ENCODE measurements around the gene TMEM213.
A peak's percentile ranks its signal among the peaks of the same experiment; 100 is the strongest.

The TMEM213 gene

DNA sequence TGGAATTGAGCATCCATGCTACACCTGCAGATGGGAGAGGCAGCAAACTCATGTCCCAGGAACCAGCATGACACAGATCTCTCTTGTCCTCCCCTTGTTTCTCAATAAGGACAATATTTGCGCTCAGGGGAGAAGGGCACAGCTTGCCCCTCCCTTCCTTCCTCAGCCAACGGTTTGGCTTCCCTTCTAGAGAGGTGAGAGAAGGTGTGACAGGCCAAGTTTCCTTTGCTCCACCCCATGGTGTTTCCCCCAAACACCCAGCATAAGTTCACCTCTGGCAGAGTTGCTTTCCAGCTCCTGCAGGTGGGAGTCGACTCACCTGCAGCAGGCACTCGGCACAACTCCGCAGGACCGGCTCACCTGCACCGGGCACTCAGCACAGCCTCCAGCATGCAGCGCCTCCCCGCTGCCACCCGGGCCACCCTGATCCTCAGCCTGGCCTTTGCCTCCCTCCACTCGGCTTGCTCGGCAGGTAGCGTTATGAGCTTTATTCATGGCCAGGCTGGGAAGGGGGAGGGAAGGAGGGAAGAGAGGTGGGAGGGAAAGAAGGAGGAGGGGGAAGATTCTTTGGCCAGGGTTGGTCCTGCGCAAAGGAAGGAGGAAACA, at the start of gene TMEM213, which contains the start of gene ATP6V0A4:
TSS of gene TMEM213 (plus strand) at position 280 of the 606 bp plus-strand sequence. CDS start at position 391, 111 bp downstream.
TSS of gene ATP6V0A4 (minus strand) at position 482 of the 606 bp plus-strand sequence. CDS start 26,949 bp downstream, outside the sequence.
- no peak for DNase-seq (ENCODE audit: low read depth)

GRCh38 chr7:138748666-138749065, 49.1 kb upstream of the TMEM213 start:
- DNase-seq (ENCODE audit: low read depth): no peak

DNA sequence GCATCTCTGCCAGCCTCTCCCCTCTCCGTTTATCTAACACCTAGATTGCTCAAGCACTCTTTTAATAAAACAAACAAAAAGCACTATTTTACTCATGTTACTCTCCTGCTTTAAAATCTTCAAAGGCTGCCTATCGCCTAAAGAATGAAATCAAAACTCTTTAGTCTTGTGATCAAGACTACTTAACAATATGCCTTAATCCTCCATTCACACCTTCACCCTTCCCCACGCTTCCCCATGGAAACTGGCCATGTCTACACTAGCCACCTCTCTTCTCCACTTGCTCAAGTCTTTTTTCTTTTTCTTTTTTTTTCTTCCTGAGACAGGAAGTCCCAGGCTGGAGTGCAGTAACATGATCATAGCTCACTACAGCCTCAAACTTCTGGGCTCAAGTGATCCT, 47.8 kb upstream of the TMEM213 start:
- DNase-seq (ENCODE audit: low read depth): no peak

- DNase-seq (ENCODE audit: low read depth): no peak
These were observed 47.3 kb upstream of the TMEM213 start for GRCh38 chr7:138750473-138750872.

DNA sequence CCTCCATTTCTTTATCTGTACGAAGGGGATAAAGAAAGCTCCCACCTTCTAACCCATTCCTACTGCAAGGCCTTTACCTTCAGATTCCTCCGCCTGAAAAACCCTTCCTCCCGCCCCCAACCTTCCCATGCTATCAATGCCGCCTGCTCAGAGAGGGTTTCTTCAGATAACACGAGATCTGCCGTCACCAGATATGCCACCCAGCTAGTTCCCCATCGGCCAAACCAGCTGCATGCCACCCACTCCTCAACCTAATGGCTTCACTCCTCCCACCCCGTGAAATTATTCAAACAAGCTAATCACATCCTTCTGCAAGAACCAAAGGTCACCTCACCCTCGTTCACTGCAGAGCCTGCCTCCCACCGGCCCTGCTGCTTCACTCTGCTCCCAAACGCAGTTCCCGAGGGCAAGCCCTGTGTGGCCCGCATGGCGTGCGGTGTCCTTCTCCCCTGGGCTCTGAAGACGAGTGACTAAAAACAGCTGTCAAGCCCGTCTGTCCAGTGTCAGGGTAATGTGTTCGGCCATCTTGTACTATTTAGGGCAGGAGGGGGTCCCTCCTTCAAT, 46.8 kb upstream of the TMEM213 start:
- DNase-seq (ENCODE audit: low read depth): peak; percentile 40

DNA sequence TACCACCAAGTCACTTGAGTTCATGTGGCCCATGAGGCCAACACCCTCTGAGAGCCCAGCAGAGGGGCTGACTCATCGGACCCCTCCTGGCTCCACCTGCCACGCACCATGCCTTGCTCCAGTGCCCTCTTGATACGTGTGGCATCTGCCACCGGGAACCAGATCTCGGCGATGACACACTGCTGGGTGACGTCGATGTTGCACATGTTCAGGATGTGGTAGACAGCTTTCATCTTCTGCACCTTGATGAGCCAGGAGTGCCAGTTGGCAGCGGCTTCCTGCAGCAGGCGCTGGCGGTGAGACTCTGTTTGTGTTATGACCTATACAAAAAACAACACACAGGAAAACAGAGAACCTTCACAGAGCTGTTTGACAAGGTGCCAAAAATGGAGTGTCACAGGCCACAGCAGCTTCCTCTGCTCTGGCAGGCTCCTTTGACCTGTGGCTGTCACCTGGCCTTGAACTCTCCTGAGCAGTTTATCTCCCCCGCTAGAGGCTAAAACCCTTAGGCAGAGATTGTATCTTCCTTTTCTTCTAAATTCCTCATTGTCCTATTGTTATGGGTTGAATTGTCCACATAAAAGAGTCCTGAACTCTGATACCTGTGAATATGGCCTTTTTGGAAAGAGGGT, 45.2 kb upstream of the TMEM213 start:
- DNase-seq (ENCODE audit: low read depth): no peak

DNA sequence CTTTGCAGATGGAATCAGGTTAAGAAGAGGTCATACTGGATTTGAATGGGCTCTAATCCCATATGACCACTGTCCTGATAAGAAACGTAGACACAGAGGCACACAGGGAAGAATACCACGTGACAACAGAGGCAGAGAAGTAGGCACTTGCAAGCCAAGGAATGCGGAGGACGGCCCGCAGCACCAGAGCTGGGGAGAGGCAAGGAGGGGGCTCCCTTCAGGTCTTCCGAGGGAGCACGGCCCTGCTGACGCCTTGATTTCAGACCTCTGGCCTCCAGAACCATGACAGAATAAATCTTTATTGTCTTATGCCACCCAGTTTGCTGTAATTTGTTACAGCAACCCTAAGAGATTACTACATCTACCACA, 44.7 kb upstream of the TMEM213 start:
- no peak for DNase-seq (ENCODE audit: low read depth)

- DNase-seq (ENCODE audit: low read depth): no peak
These were observed 44.2 kb upstream of the TMEM213 start for GRCh38 chr7:138753610-138754009.

DNA sequence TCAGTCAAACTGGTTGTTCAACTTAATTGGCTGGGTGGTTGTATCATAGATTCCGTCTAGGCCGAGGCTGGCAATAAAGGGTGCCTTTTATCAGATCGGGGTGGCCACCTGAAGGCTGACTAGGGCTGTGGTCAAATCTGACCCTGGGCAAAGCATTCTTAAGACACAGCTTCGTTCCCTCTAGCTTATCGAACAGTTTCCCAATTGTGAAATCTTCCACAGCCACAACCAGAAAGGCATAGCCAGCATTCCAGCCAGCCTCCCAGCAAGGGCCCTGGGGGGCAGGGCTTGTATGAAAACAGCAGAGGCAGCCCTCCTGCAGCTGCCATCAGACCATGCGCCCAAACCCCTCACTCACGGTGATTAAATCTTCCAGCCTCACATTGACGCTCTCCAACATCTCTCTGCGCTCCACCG, 42.5 kb upstream of the TMEM213 start:
- no peak for DNase-seq (ENCODE audit: low read depth)

GRCh38 chr7:138755842-138756590, 41.8 kb upstream of the TMEM213 start:
- no peak for DNase-seq (ENCODE audit: low read depth)

- no peak for DNase-seq (ENCODE audit: low read depth)
These were observed 41.1 kb upstream of the TMEM213 start for GRCh38 chr7:138756591-138757242.

DNA sequence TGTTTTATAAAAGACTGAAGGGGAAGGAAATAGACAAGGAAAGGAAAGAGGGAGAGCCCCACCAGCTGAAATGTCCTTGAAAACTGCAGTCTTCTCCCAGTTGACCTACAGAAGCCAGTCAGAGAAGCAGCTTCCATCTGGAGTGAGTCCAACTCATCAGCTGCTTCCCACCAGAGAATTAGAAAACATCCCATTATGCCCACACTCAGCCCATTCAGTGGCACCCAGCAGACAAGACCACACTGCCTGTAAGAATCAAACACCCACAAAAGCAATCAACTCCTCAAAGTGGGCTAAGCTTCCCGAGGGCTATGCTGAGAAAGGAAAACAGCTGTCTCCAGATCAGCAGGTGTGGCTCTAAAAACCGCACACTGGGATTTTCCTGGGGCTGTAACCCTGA, 29.6 kb upstream of the TMEM213 start:
- no peak for DNase-seq (ENCODE audit: low read depth)

DNA sequence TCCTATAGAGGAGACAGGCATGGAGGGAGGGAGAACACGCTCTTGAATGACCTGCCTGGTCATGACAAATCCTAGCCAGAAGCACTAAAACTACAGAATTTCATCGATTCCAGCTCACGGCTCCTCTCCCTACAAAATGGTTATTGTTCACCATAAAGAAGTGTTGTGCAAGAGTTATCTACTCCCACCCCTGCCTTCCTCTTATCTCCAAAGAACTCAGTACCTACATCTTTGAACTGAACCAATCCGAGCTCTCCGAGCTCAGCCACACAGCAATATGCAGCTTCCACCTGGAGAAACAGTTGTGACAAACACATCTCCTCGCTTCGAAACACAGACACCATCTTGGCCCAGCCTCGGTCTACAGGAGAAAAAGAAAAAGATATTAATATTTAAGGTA, 26.9 kb upstream of the TMEM213 start:
- DNase-seq (ENCODE audit: low read depth): no peak

GRCh38 chr7:138773176-138773575, 24.6 kb upstream of the TMEM213 start:
- DNase-seq (ENCODE audit: low read depth): no peak

DNA sequence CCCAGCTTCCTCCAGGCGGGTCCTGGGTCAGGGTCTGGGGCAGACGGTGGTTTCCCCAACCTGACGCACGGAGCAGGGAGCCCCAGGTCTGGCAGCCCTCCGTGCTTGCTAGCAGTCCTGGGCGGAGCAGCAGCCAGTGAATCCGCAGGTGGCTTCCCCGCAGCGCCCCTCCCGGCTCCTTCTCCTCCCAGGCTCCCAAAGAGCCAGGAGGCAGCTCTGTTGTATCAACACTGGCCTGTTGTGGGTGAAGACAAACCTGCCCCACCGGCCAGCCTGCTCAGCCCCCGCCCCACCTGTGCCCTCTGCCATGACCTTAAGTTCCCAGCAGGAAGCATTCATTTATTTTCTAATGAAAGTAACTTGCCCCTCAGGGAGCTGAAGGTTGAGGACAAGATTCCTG, 24.0 kb upstream of the TMEM213 start:
- DNase-seq (ENCODE audit: low read depth): no peak

- DNase-seq (ENCODE audit: low read depth): no peak
These were observed 21.5 kb upstream of the TMEM213 start for GRCh38 chr7:138776166-138776833.

GRCh38 chr7:138781004-138781403, 16.8 kb upstream of the TMEM213 start:
- DNase-seq (ENCODE audit: low read depth): no peak

DNA sequence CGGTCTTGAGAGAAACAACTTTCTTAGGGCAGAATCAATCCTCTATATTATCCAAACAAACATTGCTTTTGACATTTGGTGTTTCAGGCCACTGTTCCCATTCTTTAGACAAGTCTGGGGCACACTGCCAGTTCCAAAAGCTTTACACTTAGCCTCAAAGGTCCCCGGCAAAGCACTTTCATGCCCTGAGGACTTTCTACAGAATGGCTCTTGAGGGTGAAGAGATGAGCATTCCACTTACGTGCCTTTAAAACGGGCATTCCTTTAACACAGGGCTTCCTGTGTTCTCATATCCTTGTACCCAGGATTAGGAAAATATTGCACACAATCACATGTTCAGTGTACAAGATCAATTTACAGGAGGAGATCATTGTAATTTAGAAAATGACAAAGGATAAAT, 13.1 kb upstream of the TMEM213 start:
- DNase-seq (ENCODE audit: low read depth): no peak

- DNase-seq (ENCODE audit: low read depth): peak; percentile 34
These were observed 12.0 kb upstream of the TMEM213 start for GRCh38 chr7:138785587-138786437.

GRCh38 chr7:138796038-138796615, 1.7 kb upstream of the TMEM213 start:
- DNase-seq (ENCODE audit: low read depth): no peak
